NCI-H146 treated with DMSO at 0.1 percent for 48 hours (cell line): ENCODE measurements around the gene PGRMC2.

ENCODE experiments used
- DNase-seq: peaks from one replicate; lab custom pipeline; 2025; ENCODE audit not compliant: unreplicated experiment; lab: John Stamatoyannopoulos, UW

Gene PGRMC2

DNA sequence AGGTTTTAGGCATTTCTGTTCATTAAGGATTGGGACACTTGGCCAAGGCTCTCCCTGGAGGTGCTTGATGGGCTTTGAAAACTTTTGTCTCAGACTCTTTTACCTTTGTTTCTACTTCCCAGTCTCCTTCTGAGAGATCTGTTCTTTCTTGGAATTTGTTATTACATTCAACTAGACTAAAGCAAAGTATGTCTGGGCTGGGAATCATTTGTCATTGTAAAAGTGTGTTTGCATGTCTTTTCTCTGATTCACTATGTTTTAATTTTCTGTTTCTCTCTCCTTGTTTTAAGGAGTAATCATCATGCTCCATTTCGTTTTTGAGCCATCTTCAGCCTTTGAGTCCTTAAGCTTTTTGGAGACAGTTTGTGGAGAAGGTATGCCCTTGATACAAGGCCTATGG, 12.2 kb upstream of the PGRMC2 start:
- DNase-seq, result no peak

DNA sequence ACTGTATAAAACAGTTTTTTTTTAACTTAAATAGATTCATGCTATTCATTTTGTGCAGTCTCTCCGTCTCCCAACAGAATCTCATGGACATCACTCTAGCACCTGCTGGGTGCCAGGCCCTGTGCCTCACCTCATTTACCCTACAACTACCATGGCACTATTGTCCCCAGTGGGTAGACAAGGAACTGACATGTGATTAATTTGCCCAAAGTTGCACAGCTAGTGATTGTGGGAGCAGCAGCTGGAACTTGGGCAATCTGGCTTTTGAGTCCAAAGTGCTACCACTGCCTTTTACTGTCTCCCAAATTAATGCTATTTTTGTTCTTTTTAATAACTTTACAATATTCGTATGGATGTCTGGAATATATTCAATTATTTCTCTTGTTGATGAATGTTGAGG, 11.2 kb upstream of the PGRMC2 start:
- no peak for DNase-seq

DNA sequence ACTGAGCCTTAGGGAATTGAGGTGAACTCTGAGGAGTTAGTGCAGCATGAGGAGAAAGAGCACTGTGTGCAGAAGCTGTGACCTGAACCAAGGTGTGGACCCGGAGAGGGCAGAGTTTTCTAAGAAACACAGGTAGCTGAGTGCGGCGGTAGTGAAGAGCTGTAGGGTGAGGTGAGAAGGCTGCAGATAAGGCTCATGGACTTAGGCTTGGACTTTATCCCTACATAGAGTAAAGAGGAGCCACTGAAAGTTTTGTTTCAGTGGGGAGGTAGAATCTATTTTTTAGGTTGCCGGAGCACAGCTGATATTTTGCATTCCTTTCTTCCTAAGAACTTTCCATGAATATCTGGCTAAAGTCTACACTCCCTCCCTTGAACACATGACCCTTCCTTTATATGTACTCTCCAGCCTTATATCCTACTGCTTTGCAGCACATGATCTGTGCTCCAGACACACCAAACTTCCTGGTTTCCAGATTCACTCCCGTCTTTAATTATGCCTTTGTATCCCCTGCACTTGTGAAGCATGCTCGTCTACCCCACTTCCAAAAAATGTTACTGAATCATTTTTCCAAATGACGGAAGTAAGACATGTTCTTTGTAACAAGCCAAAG, 10.6 kb upstream of the PGRMC2 start:
- no peak for DNase-seq

DNA sequence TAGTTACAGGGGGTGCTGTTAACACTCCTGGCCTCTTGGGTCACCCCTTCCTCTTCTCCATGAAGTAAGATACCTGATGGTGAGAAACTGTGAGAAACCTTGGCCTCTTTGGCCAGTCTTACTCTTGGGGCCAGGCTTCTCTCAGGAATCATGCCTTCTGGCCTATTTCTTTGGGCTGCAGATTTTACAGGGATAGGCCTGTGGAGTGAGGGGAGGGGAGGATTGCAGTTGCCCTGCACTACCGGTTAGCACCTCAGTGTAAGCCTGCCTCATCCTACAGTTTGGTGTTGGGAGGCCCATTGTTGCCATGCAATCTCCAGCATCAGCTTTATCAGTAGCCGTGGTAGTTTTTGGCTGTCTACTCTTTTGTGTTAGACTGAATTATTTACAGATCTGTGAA, 7.6 kb upstream of the PGRMC2 start:
- DNase-seq, result no peak

DNA sequence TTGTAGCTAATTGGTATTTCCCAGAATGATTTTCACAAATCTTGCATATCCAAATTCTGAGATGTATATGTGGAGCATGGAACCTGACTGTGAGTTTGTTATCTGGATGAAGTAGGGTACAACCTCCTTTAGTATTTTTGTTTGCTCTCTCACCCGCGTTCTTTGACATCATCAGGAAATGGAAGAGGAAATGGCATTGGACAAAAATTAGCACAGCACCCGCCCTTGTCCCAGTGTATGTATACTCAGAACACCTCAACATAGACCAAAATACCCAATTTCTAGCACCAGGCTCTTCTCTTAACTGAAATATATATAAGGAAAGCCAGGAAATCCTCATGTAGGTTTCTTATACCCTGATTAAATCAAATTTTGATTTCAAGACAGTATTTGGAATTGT, 6.9 kb upstream of the PGRMC2 start:
- no peak for DNase-seq

DNA sequence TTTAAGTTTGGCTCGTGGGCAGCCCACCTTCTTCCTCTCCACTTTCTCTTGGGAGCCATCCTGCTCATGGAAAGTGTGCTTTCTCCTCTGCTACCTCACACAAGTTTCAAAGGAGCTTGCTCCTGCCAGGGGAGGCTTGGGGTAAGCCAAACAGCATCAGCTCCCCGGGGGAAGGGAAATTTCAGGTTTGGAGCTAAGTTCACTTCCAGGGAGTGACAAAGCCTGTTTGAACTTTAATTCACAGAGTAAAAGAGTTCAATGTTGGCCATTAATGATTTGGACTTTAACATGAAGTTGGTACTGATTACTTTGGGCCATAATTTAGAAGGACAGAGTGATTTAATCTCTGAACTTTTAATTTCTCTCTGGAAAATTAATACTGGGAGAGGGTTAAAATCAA, 4.7 kb upstream of the PGRMC2 start:
- no peak for DNase-seq

DNA sequence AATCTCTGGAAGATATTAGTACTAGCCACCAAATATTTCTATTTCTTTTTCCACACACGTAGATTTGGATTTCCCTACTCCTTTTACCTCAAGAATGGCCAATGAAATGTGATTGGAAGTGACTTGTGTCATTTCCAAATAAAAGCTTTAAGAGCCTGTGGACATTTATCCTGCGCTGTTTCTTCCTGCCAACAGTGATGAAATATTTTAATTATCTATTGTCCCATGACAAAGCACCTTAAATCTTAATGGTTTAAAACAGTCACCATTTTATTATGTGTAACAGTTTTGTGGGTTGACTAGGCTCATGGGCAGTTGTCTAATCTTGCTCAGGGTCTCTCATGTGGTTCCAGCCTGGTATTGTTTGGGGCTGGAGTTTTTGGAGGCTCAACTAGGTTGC, 3.5 kb upstream of the PGRMC2 start:
- DNase-seq, result no peak

DNA sequence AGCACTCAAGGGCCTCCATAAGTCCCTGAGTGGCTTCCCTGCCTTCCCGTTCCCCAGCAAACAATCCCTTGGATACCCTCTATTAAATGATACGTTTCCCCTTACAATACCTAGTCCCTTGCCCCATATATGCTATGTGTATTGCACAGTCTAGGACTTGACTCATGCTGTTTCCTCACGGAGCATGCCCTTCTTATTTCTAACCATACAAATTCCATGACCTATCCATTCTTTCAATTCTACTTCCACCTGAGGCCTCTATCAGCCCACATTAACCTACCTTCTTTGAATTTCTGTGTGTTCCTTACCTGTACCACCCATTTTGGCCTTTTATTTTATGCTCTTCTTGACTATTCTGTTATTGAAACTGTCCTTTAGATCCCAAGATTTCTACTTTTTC, 2.9 kb upstream of the PGRMC2 start:
- DNase-seq, result no peak

DNA sequence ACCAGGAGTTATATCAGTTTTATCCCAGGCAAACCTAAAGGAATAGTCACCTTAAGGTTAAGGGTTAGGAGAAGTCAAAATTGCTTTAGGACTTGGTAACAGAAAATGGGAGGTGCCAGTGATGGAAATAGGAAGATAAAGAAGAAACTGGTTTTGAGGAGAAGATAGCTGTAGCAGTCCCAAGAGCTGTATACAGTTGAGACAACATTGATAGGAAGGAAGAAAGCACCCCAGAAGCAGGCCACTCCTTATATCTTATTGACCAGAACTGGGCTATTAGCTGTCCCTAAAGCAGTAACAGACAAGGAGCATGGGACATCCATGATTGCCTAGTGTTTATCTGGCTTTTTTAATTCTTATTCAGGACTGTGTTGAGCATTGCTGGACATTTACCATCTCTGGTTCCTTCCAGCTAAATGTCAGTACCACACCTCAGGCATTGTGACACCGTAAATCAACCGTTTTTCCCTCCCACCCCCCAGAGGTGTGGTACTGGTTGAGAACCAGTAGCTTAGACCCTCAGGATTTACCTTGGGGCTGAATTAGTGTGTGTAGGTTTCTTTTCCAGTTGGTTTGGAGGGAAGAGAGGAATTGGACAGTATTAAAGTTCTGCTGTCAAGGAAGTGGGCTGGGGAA, 2.0 kb upstream of the PGRMC2 start:
- DNase-seq, result no peak

DNA sequence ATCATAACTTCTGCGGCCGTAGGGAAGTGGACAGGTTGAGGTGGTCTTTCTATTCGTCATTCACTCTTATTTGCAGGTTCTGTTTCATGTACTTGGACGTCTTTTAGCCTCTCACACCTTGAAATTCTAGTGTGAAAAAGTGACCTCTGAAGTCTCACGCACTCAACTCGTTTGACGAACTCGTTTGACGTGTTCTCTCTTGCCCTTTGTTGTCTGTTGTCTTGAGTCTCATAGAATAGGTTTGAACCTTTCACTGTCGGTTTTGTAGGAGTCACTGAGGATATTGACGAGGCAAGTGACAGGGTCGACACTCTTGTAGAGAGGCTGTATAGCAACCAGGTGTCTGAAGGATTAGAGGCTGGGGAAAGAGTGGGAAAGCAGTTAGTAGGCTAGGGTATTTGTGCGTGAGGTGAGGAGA, 1.1 kb upstream of the PGRMC2 start:
- peak; percentile 20 for DNase-seq

DNA sequence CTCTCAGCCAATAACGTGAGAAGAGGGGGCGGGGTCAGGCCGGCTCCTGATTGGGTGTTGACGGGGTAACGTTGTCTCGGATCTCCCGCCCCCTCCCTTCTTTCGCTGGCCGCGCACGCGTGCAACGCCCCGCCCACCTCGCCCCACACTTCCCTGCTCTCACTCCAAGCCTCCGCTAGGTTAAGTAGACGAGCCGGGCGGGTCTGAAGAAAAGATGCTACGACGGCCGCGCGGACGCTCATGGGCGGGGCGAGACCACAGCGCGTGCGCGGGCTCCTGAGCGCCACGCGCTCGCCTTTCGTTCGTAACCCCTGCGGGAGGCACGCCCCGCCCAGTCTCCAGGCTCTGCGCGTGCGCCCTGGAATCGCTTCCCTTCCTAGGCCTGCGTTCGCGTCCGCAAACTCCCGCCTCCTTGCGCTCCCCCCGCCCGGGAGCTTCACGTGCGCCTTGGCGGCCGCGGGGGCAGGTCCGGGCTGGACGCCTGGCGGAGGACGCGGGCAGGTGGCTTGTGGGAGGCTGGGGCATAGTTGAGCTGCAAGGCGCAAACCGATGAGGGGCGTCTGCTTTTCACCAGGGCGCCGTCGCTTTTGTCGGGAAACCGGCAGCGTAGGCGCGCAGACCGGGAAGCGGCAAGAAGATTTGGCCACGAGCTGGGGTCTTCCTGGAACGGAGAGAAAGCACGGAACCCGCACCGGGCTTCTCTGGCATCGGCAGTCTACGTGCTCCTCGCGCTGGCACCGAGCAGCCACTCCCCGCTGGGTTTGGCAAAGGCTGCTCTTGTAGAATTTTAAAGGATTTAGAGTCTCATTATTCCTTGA, 467 bp upstream of the PGRMC2 start:
- peak; percentile 92 for DNase-seq

DNA sequence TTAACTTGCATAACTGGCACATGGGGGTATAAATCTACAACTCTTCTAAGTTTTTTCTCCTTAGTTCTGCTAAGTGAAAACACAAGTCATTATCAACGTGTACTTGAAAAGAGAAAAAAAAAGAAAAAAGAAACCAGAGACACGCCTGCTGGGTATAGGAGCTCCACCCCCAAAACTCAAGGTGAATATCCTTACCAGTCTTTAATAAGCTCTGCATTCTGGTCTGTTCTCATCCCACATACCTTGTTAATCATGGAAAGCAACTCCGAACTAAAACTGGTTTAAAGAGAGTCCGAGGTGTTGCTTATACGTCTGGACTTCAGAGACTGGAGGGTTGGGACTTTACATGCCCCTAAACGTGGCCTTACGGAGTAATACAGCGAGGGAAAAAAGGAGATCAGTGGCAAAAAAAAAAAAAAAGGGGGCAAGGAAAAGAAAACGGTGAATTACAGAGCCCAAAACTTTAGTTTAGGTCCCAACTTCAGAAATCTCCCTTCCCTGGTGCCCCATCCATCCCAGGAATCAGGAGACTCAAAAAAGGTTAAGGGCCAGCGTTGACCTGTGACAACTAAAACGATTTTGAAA, 1.0 kb downstream of the PGRMC2 start:
- no peak for DNase-seq

DNA sequence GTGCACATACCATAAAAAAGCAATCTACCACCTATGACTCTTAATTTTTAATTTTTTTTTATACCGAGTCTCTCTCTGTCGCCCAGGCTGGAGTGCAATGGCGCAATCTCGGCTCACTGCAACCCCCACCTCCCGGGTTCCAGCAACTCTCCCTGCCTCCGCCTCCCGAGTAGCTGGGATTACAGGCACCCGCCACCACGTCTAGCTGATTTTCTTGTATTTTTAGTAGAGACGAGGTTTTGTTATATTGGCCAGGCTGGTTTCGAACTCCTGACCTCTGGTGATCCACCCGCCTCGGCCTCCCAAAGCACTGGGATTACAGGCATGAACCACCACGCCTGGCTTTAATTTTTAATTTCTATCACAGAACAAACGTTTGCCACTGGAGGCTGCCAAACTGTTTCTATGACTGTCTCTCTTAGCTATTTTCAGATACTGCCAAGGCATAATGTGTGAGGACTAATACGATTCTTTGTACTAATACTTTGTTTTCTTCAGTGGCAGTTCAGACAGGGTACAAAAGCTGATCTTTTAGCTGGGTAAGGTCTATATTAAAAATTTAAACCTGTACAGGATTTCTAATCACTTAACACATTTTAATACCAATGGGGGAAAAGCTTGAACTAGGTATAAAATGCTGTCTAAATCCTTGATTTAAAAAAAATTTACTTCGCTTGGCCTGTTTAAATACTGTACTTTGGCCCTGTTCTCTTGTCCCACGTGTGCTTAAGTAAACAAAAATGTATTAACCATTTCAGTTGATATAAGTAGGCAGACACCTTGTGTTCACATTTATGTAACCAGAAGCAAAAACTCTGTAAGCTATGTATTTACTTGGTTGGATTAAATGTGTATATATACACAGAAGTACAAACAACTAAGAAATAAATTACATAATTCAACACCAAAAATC, 2.3 kb downstream of the PGRMC2 start:
- no peak for DNase-seq

DNA sequence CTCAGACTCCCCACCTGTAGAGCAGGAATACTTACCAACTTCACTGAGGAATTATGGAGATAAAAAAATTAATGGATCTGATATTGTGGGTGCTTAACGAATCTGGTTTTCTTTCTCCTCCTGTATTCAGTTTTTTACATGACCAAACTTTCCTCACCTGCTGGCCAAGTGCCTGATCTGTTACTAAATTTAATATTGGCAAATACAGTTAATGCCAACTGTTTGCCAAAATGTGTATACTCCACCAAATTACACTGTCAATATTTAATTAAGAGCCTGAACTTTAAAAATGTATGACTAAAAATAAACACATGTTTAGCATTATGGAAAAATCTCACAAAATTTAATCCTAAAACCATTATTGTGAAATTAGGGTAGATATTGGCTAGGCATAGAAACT, 3.3 kb downstream of the PGRMC2 start:
- DNase-seq, result no peak

DNA sequence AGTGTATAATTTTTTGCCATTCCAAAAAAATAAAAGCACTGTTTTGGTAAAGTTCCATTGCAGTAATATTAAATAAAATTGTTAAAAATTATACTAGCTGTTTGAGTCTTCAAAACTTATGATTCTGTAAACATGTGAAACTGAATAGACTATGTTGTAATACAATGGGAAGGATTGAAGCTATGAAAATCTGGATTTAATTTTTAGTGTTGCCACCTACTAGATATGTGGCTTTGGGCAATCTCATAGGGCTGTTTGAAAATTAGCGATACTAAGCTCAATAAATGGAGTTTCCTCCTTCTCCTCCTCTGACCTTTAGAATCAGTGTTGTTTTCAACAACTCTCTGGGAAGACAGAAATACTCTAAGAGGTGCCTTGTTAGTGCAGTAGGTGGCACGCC, 4.5 kb downstream of the PGRMC2 start:
- DNase-seq, result no peak

DNA sequence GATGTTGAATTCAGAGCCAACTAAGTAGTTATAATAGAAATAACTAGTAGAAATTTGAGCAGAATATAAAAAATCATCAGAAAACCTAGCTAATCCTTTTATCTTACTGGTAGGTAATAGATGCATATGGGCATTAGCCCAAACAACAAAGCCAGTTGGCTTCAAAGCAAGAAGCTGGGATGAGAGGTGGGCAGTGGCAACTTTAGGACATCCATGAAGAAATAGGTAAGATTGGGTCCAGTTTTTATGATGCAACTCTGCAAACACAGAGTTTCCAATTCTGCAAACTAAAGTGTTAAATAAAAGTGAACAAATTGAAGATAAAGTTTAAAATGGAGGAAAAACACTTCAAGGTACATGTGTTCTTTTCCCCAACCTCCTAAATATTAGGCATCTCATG, 5.1 kb downstream of the PGRMC2 start:
- DNase-seq, result no peak

DNA sequence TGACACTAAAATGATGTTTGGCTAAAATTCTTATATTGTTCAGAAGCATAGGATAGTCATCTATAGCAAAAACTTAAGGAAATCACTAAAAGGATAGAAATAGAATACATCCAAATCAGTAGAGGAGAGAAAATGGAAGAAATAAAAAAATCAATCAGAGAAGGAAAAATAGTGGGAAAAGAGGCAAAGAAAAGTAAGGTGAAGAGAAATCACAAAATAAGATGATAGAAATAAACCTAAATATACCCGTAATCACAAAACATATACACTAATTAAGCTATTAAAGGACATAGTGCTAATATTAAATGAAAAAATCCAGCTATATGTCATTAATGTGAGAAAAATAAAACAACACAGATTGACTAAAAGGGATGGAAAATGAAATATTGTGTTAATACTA, 6.3 kb downstream of the PGRMC2 start:
- no peak for DNase-seq

DNA sequence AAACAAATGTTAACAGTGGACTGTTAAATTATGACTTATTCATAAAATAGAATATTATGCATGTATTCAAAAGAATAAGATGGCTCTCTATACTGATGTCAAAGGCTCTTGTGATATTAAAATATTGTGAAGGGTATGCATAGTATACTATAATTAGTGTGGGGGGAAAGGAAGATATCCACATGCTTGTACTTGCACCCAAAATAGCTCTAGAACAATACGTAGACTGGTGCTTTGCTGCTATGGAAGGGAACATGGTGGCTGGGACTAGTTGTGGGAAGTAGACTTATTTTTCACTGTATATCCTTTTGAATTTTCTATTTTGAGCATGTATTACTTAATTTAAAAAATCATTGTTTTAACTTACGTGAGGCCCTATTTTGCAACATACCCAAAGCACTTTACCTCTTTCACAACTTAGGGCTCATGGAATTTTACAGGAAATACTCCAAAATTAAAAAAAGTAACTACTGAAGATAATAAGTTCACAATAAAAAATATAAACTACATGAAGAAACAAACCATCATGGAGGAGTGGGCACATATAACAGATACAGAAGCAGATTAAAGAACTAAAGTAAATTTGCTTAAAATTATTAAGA, 7.9 kb downstream of the PGRMC2 start:
- DNase-seq, result no peak

DNA sequence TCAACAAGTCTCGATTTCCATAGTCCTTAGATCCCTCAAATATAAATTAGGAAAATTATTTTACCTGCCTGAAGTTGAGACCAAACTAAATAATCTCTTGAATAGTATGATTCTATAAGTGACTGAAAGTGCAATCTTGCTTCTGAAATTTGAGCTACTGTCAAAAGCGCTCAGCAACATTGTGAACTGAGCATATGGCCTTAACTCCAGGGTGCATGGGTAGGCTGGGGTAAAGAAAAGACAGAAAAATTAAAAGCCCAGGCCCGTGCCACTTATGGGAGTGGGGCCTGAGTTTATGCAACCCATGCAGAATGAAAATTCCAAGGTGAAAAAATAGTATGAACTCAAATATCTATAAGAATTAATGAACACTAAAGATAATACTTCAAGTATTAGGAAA, 9.8 kb downstream of the PGRMC2 start:
- no peak for DNase-seq

DNA sequence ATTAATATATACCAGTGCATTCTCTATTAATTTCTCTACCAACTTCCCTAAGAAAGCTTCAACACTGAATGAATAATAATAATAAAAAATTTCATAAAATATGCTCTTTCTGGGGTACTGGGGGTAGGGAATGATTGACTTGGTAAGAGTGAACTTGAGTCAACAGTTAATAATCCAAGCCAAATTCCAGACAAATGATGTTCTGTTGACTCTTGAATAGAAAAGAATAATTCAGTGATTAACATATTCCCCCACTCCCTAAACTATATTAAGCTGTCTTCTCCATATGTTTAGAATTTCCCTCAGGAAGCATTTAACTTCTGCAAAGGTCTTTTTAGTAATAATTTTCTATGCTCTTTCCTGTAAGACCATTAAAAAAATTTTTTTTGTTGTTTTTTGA, 12.3 kb downstream of the PGRMC2 start:
- no peak for DNase-seq

DNA sequence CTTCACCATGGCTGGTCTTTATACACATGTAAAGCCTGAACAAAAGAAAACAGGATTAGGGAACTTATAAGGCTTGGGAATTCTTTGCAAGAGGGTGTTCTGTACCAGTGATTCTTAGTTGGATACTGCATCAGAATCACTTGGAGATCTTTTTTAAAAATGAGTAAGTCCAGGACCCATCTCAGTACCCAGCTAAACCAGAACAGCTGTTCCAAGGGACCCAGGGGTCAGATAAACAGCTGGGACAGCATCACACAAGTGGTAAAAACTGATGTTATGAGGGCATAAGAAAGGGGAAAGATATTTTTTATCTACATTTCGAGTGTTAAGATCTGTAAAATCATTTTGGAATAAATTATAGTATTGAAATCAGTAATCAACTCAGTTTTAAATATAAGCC, 16.1 kb downstream of the PGRMC2 start:
- DNase-seq, result no peak
